Measurements from ENCODE around the gene TMEM179. TPM values are rescaled to one million over a fixed set of nuclear protein-coding genes. Genes with fewer than 3 reads are reported as not detected.

TMEM179 gene
- total and polyA plus RNA-seq, 10 of the 15 experiments (the other 5 are each of a cell fraction or from before 2014, with no cell fraction given) = not detected

GRCh38 chr14:104642540-104642868, 37.9 kb upstream of the TMEM179 start:
- CTCF ChIA-PET = interaction anchor here (1.3 kb wide), 1 partner anchor 565 kb away, joined by 7 read pairs; no protein-coding TSS in a partner anchor
- RAD21 ChIA-PET (ENCODE audit: unreplicated experiment) = no interaction called here
- no peak for ATAC-seq
- BruUV-seq (replicated peaks) = no TSS peak
- Histone ChIP-seq H3K9ac (ENCODE audit: control insufficient read depth, insufficient read depth, low read length) (no peak overlapping the region), H3K79me2 (ENCODE audit: control insufficient read depth, insufficient read depth, low read length) (no peaks in the 10 kb centered on the region), H3K4me1 (ENCODE audit: control insufficient read depth, insufficient read depth, low read length) (no peaks in the 10 kb centered on the region), H2AFZ (ENCODE audit: control insufficient read depth, low read depth, low read length) (no peak overlapping the region), H3K27ac (ENCODE audit: control insufficient read depth, insufficient read depth) (no peak overlapping the region), H3K36me3 (ENCODE audit: control insufficient read depth in 2 of 2, insufficient read depth in 2 of 2, low read length in 1 of 2) (no peaks in the 10 kb centered on the region), H3K4me2 (ENCODE audit: control insufficient read depth, insufficient read depth) (no peak overlapping the region), H3K9me3 (replicated peaks; ENCODE audit: control insufficient read depth, insufficient read depth, low read length) (peaks cover 3% of the 10 kb centered on the region; the same call in 2 of the 3 replicates), H3K4me3 (no peak overlapping the region), H3K27me3 (replicated peaks in 1 of 2; ENCODE audit: control insufficient read depth in 2 of 2, insufficient read depth in 2 of 2, low read length in 1 of 2) (no peaks in the 10 kb centered on the region), H4K20me1 (ENCODE audit: control insufficient read depth, insufficient read depth) (no peaks in the 10 kb centered on the region)
- intact Hi-C loops (cut with micrococcal nuclease; ENCODE audit: unreplicated experiment) = loop anchor here (5.0 kb wide), 1 partner anchor 550 kb away; no protein-coding TSS in a partner anchor
- SMC1A ChIA-PET (ENCODE audit: uncharacterized antibody, unreplicated experiment) = no interaction called here
- DNase-seq (ENCODE audit: low read depth, low spot score) = no peak
- POLR2A ChIA-PET = no interaction called here
- in situ Hi-C loops (cut with MboI) = no loop called here
- no peak for FAIRE-seq
- no peak for TF ChIP-seq SREBF2 (IDR thresholded peaks at IDR 0.05; ENCODE audit: low read length)
- no peak for TF ChIP-seq ZBTB33 (IDR thresholded peaks at IDR 0.05)
- no peak for TF ChIP-seq PML (IDR thresholded peaks at IDR 0.05; ENCODE audit: low read length)
- no peak for TF ChIP-seq ZNF592 (IDR thresholded peaks at IDR 0.05)
- TF ChIP-seq, protein P1, sequence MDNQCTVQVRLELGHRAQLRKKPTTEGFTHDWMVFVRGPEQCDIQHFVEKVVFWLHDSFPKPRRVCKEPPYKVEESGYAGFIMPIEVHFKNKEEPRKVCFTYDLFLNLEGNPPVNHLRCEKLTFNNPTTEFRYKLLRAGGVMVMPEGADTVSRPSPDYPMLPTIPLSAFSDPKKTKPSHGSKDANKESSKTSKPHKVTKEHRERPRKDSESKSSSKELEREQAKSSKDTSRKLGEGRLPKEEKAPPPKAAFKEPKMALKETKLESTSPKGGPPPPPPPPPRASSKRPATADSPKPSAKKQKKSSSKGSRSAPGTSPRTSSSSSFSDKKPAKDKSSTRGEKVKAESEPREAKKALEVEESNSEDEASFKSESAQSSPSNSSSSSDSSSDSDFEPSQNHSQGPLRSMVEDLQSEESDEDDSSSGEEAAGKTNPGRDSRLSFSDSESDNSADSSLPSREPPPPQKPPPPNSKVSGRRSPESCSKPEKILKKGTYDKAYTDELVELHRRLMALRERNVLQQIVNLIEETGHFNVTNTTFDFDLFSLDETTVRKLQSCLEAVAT (IDR thresholded peaks at IDR 0.05) = no peak
- 81% methylated on average over 9 of the region's 9 CpGs for WGBS (ENCODE audit: insufficient coverage, insufficient replicate concordance, low lambda C conversion rate, missing lambda C conversion rate)
